Activated T-helper 1 cell treated with anti-CD3 and anti-CD28 coated beads, Interleukin-12 subunit alpha, Interleukin-12 subunit beta, Interleukin-2, Interleukin-4 antibody, amounts not matched to agents 30 ng/mL and 10 ng/mL and 1 ng/mL, durations not matched to agents 14 hours and 24 hours and 36 hours (primary cell): Measurements from ENCODE around the gene SMAD6. TPM values are rescaled to one million over a fixed set of nuclear protein-coding genes. Genes with fewer than 3 reads are reported as not detected.
A peak's percentile ranks its signal among the peaks of the same experiment; 100 is the strongest.

Experiments
- DNase-seq: peaks from one replicate; pipeline ENCODE4 v3.0.0; 2021; ENCODE audit warnings: low spot score
- H3K27ac Mint-ChIP-seq: one replicate; pipeline ENCODE4 v1.8.0; 2021; ENCODE audit warnings: mild to moderate bottlenecking, mixed read lengths
- H3K27me3 Mint-ChIP-seq: one replicate; pipeline ENCODE4 v1.8.0; 2022; ENCODE audit warnings: mild to moderate bottlenecking, moderate library complexity, mixed read lengths; ENCODE audit not compliant: insufficient read depth
- H3K36me3 Mint-ChIP-seq: one replicate; pipeline ENCODE4 v1.8.0; 2021; ENCODE audit warnings: low read depth, mixed read lengths
- H3K4me1 Mint-ChIP-seq: one replicate; pipeline ENCODE4 v1.8.0; 2021; ENCODE audit warnings: low read depth, mixed read lengths
- H3K4me3 Mint-ChIP-seq: one replicate; pipeline ENCODE4 v1.8.0; 2021; ENCODE audit warnings: mild to moderate bottlenecking, moderate library complexity, mixed read lengths
- H3K9me3 Mint-ChIP-seq: one replicate; pipeline ENCODE4 v1.8.0; 2021; ENCODE audit warnings: mixed read lengths
- intact Hi-C: fragments of 100-400 bp; cut with micrococcal nuclease; formaldehyde crosslinking; loops from one replicate; pipeline ENCODE4 v1.15.1; 2024
- total RNA-seq: library from RNA; stranded (reverse); gene quantifications from 2 replicates; pipeline ENCODE4 v1.2.3, GENCODE V29; 2022

SMAD6 gene
- 0.34 and 0.83 TPM in 2 replicates for total RNA-seq

- Mint-ChIP-seq H3K4me1 (peaks cover 16% of the 10 kb centered on the region), H3K27ac (peak within 1 kb of the TSS; percentile 85), H3K27me3 (peaks cover 21% of the 10 kb centered on the region), H3K36me3 (no peaks in the 10 kb centered on the region), H3K9me3 (no peaks in the 10 kb centered on the region), H3K4me3 (peak within 1 kb of the TSS; percentile 88)
- DNase-seq = peak; percentile 70
- intact Hi-C loops = loop anchor here (2.0 to 10.0 kb wide), 6 partner anchors 83 to 1350 kb away; partner anchors contain the start of genes DIS3L, MAP2K5, PIAS1 and SNAPC5
These were observed at the start of gene SMAD6 for GRCh38 chr15:66702035-66702786. Gene SMAD6 (plus strand): TSS chr15:66702236. CDS start chr15:66703259, 1,023 bp downstream.

GRCh38 chr15:66652806-66653205, 49.2 kb upstream of the SMAD6 start:
- Mint-ChIP-seq H3K36me3 (no peaks in the 10 kb centered on the region), H3K4me1 (peaks cover 10% of the 10 kb centered on the region), H3K27me3 (peaks cover 11% of the 10 kb centered on the region), H3K27ac (no peak overlapping the region), H3K4me3 (no peak overlapping the region), H3K9me3 (no peaks in the 10 kb centered on the region)
- intact Hi-C loops = no loop called here
- no peak for DNase-seq

GRCh38 chr15:66653398-66653797, 48.6 kb upstream of the SMAD6 start:
- no peak overlapping the region for H3K27ac Mint-ChIP-seq

GRCh38 chr15:66653852-66654251, 48.2 kb upstream of the SMAD6 start:
- intact Hi-C loops = loop anchor here (2.0 kb wide), 1 partner anchor 47 kb away; no protein-coding TSS in a partner anchor
- Mint-ChIP-seq H3K4me3 (peak overlapping the region; percentile 24), H3K27me3 (peaks cover 11% of the 10 kb centered on the region), H3K9me3 (no peaks in the 10 kb centered on the region), H3K27ac (peak overlapping the region; percentile 13), H3K36me3 (no peaks in the 10 kb centered on the region), H3K4me1 (peaks cover 10% of the 10 kb centered on the region)
- no peak for DNase-seq

More at GRCh38 chr15:66653398-66653797, 48.6 kb upstream of the SMAD6 start:
- Mint-ChIP-seq H3K4me1 (peaks cover 10% of the 10 kb centered on the region), H3K9me3 (no peaks in the 10 kb centered on the region), H3K36me3 (no peaks in the 10 kb centered on the region), H3K27me3 (peaks cover 11% of the 10 kb centered on the region), H3K4me3 (no peak overlapping the region)
- DNase-seq = no peak
- intact Hi-C loops = no loop called here

- H3K9me3 Mint-ChIP-seq = no peaks in the 10 kb centered on the region
- no peaks in the 10 kb centered on the region for H3K36me3 Mint-ChIP-seq
- peaks cover 11% of the 10 kb centered on the region for H3K27me3 Mint-ChIP-seq
- H3K4me3 Mint-ChIP-seq = peak overlapping the region; percentile 24
- DNase-seq = no peak
- H3K27ac Mint-ChIP-seq = no peak overlapping the region
- peaks cover 10% of the 10 kb centered on the region for H3K4me1 Mint-ChIP-seq
- intact Hi-C loops = loop anchor here (2.0 kb wide), 1 partner anchor 46 kb away; no protein-coding TSS in a partner anchor
These were observed 47.7 kb upstream of the SMAD6 start for GRCh38 chr15:66654361-66654738.

- peak; percentile 27 for DNase-seq
- Mint-ChIP-seq H3K9me3 (no peaks in the 10 kb centered on the region), H3K27ac (no peak overlapping the region), H3K4me3 (no peak overlapping the region), H3K4me1 (peaks cover 10% of the 10 kb centered on the region), H3K27me3 (peaks cover 11% of the 10 kb centered on the region), H3K36me3 (no peaks in the 10 kb centered on the region)
- intact Hi-C loops = loop anchor here (2.0 kb wide), 1 partner anchor 46 kb away; no protein-coding TSS in a partner anchor
These were observed 47.2 kb upstream of the SMAD6 start for GRCh38 chr15:66654739-66655375.

- intact Hi-C loops = loop anchor here (2.0 kb wide), 1 partner anchor 45 kb away; no protein-coding TSS in a partner anchor
- H3K36me3 Mint-ChIP-seq = no peaks in the 10 kb centered on the region
- peaks cover 11% of the 10 kb centered on the region for H3K27me3 Mint-ChIP-seq
- H3K4me1 Mint-ChIP-seq = peaks cover 10% of the 10 kb centered on the region
- DNase-seq = no peak
- no peaks in the 10 kb centered on the region for H3K9me3 Mint-ChIP-seq
- H3K4me3 Mint-ChIP-seq = peak overlapping the region; percentile 31
- peak overlapping the region; percentile 35 for H3K27ac Mint-ChIP-seq
These were observed 46.5 kb upstream of the SMAD6 start for GRCh38 chr15:66655511-66655910.

- intact Hi-C loops = loop anchor here (2.0 kb wide), 1 partner anchor 45 kb away; no protein-coding TSS in a partner anchor
- Mint-ChIP-seq H3K4me3 (no peak overlapping the region), H3K27ac (no peak overlapping the region), H3K4me1 (peaks cover 10% of the 10 kb centered on the region), H3K9me3 (no peaks in the 10 kb centered on the region), H3K36me3 (no peaks in the 10 kb centered on the region), H3K27me3 (peaks cover 11% of the 10 kb centered on the region)
- DNase-seq = no peak
These were observed 46.0 kb upstream of the SMAD6 start for GRCh38 chr15:66655997-66656396.

GRCh38 chr15:66657185-66658020, 44.6 kb upstream of the SMAD6 start:
- Mint-ChIP-seq H3K4me1 (peaks cover 10% of the 10 kb centered on the region), H3K36me3 (no peaks in the 10 kb centered on the region), H3K27me3 (peaks cover 11% of the 10 kb centered on the region), H3K4me3 (no peak overlapping the region), H3K9me3 (no peaks in the 10 kb centered on the region), H3K27ac (no peak overlapping the region)
- intact Hi-C loops = no loop called here
- no peak for DNase-seq

- no peak overlapping the region for H3K4me3 Mint-ChIP-seq
- no peaks in the 10 kb centered on the region for H3K36me3 Mint-ChIP-seq
- H3K27me3 Mint-ChIP-seq = peaks cover 11% of the 10 kb centered on the region
- H3K4me1 Mint-ChIP-seq = peaks cover 10% of the 10 kb centered on the region
- intact Hi-C loops = no loop called here
- no peaks in the 10 kb centered on the region for H3K9me3 Mint-ChIP-seq
- no peak for DNase-seq
- no peak overlapping the region for H3K27ac Mint-ChIP-seq
These were observed 44.0 kb upstream of the SMAD6 start for GRCh38 chr15:66658044-66658443.

GRCh38 chr15:66658855-66659254, 43.2 kb upstream of the SMAD6 start:
- Mint-ChIP-seq H3K9me3 (no peaks in the 10 kb centered on the region), H3K27ac (no peak overlapping the region), H3K4me1 (peaks cover 10% of the 10 kb centered on the region), H3K27me3 (peaks cover 8% of the 10 kb centered on the region), H3K4me3 (no peak overlapping the region), H3K36me3 (no peaks in the 10 kb centered on the region)
- DNase-seq = no peak
- intact Hi-C loops = no loop called here

- Mint-ChIP-seq H3K4me1 (peaks cover 10% of the 10 kb centered on the region), H3K36me3 (no peaks in the 10 kb centered on the region), H3K9me3 (no peaks in the 10 kb centered on the region), H3K4me3 (no peak overlapping the region), H3K27ac (no peak overlapping the region), H3K27me3 (peaks cover 4% of the 10 kb centered on the region)
- no peak for DNase-seq
- intact Hi-C loops = no loop called here
These were observed 42.7 kb upstream of the SMAD6 start for GRCh38 chr15:66659384-66659783.
